Activated CD8-positive, alpha-beta T cell treated with anti-CD3 and anti-CD28 coated beads for 36 hours (primary cell): ENCODE data around the gene PRSS1. TPM values are rescaled to one million over a fixed set of nuclear protein-coding genes. Genes with fewer than 3 reads are reported as not detected.

Experiments used
- ATAC-seq: fragments of 200-7000 bp; cut with Tn5 transposase; one replicate; pipeline ENCODE4 v1.10.0; 2021; ENCODE audit warnings: mild to moderate bottlenecking, moderate library complexity
- CTCF ChIA-PET: fragments of 350-600 bp; sonication (Branson Sonifier 250); formaldehyde crosslinking; loops from one replicate; lab custom pipeline; 2021; ENCODE audit warnings: antibody characterized with exemption; lab: Charles Lee
- POLR2A ChIA-PET: fragments of 350-600 bp; sonication (Branson Sonifier 250); formaldehyde crosslinking; loops from one replicate; lab custom pipeline; 2021; ENCODE audit warnings: antibody characterized with exemption; lab: Charles Lee
- DNase-seq: peaks from one replicate; pipeline ENCODE4 v3.0.0-alpha.2; 2020
- H3K27ac Mint-ChIP-seq: one replicate; pipeline ENCODE4 v1.8.0; 2021; ENCODE audit warnings: mild to moderate bottlenecking, mixed read lengths
- H3K27me3 Mint-ChIP-seq: one replicate; pipeline ENCODE4 v1.8.0; 2021; ENCODE audit warnings: mixed read lengths
- H3K36me3 Mint-ChIP-seq: one replicate; pipeline ENCODE4 v1.8.0; 2021; ENCODE audit warnings: low read depth, mixed read lengths
- H3K4me1 Mint-ChIP-seq: one replicate; pipeline ENCODE4 v1.8.0; 2021; ENCODE audit warnings: low read depth, mixed read lengths
- H3K4me3 Mint-ChIP-seq: one replicate; pipeline ENCODE4 v1.8.0; 2021; ENCODE audit warnings: mild to moderate bottlenecking, moderate library complexity, mixed read lengths
- H3K9me3 Mint-ChIP-seq: one replicate; pipeline ENCODE4 v1.8.0; 2021; ENCODE audit warnings: mixed read lengths
- intact Hi-C: fragments of 100-400 bp; cut with micrococcal nuclease; formaldehyde crosslinking; loops from one replicate; pipeline ENCODE4 v1.10.0; 2022
- total RNA-seq, 2 experiments: library from RNA; stranded (reverse); gene quantifications; one replicate each; pipeline ENCODE4 v1.2.3, GENCODE V29; 2021
- TF ChIP-seq, protein P1 (sequence below): fragments of 200-600 bp; IDR thresholded peaks from one replicate; pipeline ENCODE4 v1.8.0; 2022; ENCODE audit warnings: antibody characterized with exemption, mild to moderate bottlenecking

PRSS1 gene
- total RNA-seq, 2 experiments from 2014 or later = not detected

DNA sequence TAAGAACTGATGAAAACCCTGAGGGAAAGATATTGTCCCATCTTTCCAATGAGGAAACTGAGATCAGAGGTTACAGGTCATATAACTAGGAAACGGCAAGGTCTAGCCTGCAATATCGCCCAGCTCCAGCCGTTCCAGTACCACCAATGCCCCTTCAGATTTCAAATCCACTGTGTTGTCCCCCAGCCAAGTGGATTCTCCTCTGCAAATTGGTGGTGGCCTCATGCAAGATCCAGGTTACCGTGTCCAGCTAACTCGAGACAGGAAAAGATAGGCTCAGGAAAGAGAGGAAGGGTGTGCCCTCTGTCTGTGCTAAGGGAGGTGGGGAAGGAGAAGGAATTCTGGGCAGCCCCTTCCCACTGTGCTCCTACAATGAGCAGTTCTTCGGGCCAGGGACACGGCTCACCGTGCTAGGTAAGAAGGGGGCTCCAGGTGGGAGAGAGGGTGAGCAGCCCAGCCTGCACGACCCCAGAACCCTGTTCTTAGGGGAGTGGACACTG is 46.8 kb downstream of the PRSS1 start:
- TF ChIP-seq, protein P1, sequence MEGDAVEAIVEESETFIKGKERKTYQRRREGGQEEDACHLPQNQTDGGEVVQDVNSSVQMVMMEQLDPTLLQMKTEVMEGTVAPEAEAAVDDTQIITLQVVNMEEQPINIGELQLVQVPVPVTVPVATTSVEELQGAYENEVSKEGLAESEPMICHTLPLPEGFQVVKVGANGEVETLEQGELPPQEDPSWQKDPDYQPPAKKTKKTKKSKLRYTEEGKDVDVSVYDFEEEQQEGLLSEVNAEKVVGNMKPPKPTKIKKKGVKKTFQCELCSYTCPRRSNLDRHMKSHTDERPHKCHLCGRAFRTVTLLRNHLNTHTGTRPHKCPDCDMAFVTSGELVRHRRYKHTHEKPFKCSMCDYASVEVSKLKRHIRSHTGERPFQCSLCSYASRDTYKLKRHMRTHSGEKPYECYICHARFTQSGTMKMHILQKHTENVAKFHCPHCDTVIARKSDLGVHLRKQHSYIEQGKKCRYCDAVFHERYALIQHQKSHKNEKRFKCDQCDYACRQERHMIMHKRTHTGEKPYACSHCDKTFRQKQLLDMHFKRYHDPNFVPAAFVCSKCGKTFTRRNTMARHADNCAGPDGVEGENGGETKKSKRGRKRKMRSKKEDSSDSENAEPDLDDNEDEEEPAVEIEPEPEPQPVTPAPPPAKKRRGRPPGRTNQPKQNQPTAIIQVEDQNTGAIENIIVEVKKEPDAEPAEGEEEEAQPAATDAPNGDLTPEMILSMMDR = no peak
- intact Hi-C loops = loop anchor here (5.0 kb wide), 1 partner anchor 414 kb away; no protein-coding TSS in a partner anchor
- ChIA-PET POLR2A (interaction anchor here (1.6 to 25.3 kb wide), 6 partner anchors 4 to 333 kb away, joined by 5 to 1391 read pairs (median 26); no protein-coding TSS in a partner anchor), CTCF (interaction anchor here (1.8 to 8.3 kb wide), 2 partner anchors 8 to 13 kb away, joined by 5 to 145 read pairs; no protein-coding TSS in a partner anchor)
- H3K4me1 Mint-ChIP-seq = peaks cover 48% of the 10 kb centered on the region
- peaks cover 86% of the 10 kb centered on the region for H3K36me3 Mint-ChIP-seq
- peak overlapping the region; percentile 100 for H3K4me3 Mint-ChIP-seq
- H3K27me3 Mint-ChIP-seq = no peaks in the 10 kb centered on the region
- ATAC-seq (no peak), DNase-seq (no peak)
- H3K27ac Mint-ChIP-seq = peak overlapping the region; percentile 97
- H3K9me3 Mint-ChIP-seq = no peaks in the 10 kb centered on the region

DNA sequence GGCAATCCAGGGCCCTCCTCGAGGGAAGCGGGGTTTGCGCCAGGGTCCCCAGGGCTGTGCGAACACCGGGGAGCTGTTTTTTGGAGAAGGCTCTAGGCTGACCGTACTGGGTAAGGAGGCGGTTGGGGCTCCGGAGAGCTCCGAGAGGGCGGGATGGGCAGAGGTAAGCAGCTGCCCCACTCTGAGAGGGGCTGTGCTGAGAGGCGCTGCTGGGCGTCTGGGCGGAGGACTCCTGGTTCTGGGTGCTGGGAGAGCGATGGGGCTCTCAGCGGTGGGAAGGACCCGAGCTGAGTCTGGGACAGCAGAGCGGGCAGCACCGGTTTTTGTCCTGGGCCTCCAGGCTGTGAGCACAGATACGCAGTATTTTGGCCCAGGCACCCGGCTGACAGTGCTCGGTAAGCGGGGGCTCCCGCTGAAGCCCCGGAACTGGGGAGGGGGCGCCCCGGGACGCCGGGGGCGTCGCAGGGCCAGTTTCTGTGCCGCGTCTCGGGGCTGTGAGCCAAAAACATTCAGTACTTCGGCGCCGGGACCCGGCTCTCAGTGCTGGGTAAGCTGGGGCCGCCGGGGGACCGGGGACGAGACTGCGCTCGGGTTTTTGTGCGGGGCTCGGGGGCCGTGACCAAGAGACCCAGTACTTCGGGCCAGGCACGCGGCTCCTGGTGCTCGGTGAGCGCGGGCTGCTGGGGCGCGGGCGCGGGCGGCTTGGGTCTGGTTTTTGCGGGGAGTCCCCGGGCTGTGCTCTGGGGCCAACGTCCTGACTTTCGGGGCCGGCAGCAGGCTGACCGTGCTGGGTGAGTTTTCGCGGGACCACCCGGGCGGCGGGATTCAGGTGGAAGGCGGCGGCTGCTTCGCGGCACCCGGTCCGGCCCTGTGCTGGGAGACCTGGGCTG is 47.5 kb downstream of the PRSS1 start:
- Mint-ChIP-seq H3K9me3 (no peaks in the 10 kb centered on the region), H3K4me1 (peaks cover 52% of the 10 kb centered on the region), H3K36me3 (peaks cover 87% of the 10 kb centered on the region), H3K27me3 (no peaks in the 10 kb centered on the region), H3K27ac (peak overlapping the region; percentile 97), H3K4me3 (peak overlapping the region; percentile 100)
- DNase-seq (peak; percentile 23), ATAC-seq (no peak)
- TF ChIP-seq, protein P1 = no peak
- ChIA-PET CTCF (interaction anchor here (1.1 to 8.3 kb wide), 4 partner anchors 9 to 82 kb away, joined by 4 to 145 read pairs (median 6); no protein-coding TSS in a partner anchor), POLR2A (interaction anchor here (1.0 to 25.3 kb wide), 16 partner anchors 4 to 488 kb away, joined by 3 to 1391 read pairs (median 8); no protein-coding TSS in a partner anchor)
- intact Hi-C loops = loop anchor here (5.0 kb wide), 1 partner anchor 414 kb away; no protein-coding TSS in a partner anchor

DNA sequence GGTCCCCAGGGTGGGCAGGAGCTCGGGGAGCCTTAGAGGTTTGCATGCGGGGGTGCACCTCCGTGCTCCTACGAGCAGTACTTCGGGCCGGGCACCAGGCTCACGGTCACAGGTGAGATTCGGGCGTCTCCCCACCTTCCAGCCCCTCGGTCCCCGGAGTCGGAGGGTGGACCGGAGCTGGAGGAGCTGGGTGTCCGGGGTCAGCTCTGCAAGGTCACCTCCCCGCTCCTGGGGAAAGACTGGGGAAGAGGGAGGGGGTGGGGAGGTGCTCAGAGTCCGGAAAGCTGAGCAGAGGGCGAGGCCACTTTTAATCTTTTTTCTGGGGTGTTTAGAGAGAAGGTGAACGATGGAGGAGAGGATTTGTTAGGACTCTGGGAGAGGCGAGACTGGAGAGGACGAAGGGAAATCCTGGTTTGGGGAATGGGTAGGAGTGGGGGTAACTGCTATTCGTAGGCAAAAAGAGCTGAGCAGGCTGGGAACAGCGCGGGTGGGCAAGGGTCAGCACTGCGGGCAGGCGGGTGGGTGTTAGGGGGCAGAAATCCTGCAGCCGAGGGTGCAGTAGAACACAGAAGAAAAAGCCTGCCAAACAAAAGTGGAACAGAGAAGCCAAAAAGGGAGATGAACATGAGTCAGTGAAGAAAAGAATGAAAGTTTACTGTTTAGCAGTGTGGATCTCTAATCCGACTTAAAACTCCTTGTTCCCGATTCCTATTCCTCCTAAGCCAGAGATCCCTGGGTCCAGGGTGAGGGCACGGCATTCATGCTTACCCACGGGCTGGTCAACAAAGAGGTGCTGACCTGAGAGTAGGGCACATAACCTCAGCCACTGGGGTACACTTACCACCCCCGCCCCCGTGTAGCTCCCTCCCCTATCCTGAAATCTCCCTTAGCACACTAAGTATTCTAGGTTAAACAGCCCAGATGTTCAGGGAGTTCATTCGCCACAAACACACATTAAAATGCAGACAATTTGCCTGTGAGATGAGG is 48.4 kb downstream of the PRSS1 start:
- TF ChIP-seq, protein P1 = no peak
- Mint-ChIP-seq H3K4me1 (peaks cover 55% of the 10 kb centered on the region), H3K27ac (peak overlapping the region; percentile 97), H3K36me3 (peaks cover 87% of the 10 kb centered on the region), H3K27me3 (no peaks in the 10 kb centered on the region), H3K4me3 (peak overlapping the region; percentile 100), H3K9me3 (no peaks in the 10 kb centered on the region)
- ATAC-seq (peak; percentile 10), DNase-seq (peak; percentile 62)
- CTCF ChIA-PET = interaction anchor here (1.0 to 8.3 kb wide), 8 partner anchors 8 to 263 kb away, joined by 3 to 145 read pairs (median 6); no protein-coding TSS in a partner anchor
- POLR2A ChIA-PET = interaction anchor here (0.6 to 25.3 kb wide), 23 partner anchors 5 to 489 kb away, joined by 3 to 1391 read pairs (median 5); no protein-coding TSS in a partner anchor
- intact Hi-C loops = loop anchor here (5.0 kb wide), 1 partner anchor 415 kb away; no protein-coding TSS in a partner anchor
